Fibroblast of skin of back (primary cell): ENCODE results near the gene FAM209B.

Experiments
- DNase-seq: peaks from one replicate; pipeline ENCODE4 v3.0.0-alpha.2; 2013

Gene FAM209B

GRCh38 chr20:56540415-56540814 is 7.4 kb downstream of the FAM209B start:
- peak; percentile 28 for DNase-seq

GRCh38 chr20:56542489-56543030 is 9.5 kb downstream of the FAM209B start:
- DNase-seq: no peak

DNA sequence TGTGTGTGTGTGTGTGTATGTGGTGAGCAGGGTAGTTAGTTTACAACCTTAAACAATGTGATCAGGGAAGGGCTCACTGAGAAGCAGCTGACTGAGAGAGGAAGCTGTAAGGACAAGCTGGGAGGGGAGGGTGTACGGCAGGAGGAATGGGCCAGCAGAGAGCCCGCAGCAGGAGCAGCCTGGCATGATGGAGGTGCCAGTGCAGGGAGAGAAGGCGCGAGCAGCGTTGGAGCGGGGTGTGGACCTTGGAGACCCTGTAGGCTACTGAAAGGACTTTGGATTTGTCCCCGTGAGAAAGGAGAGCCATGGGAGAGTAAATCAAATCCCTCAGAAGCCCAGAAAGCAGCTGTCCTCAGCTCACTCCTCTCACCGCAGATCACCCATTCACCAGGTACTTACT is 18.5 kb downstream of the FAM209B start:
- DNase-seq: no peak

DNA sequence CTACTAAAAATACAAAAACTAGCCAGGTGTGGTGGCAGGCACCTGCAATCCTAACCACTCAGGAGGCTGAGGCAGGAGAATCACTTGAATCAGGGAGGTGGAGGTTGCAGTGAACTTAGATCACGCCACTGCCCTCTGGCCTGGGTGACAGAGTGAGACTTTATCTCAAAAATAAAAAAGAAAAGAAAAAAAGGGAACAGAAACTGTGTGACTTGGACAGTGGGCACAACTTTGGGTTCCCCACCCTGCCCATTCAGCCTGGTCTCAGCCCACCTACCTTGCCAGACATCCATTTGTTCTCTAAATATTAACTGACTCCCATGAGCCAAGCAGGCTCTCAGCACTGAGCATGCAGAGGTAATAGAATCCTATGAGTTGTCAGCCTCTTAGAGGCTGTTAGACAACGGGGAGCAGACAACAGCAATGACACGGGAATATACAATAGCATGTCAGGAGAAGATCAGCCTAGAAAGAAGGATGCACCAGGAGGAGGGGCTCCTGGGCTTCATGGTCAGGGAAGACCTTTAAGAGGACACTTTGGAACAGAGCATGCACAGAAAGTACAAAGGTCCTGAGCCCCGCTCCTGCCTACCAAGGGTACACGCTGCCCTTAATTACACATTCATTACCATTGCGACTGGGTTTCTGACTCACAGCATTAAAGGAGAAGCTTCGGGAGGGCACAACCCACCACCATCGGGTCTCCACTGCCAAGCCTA is 20.0 kb downstream of the FAM209B start:
- DNase-seq: no peak

DNA sequence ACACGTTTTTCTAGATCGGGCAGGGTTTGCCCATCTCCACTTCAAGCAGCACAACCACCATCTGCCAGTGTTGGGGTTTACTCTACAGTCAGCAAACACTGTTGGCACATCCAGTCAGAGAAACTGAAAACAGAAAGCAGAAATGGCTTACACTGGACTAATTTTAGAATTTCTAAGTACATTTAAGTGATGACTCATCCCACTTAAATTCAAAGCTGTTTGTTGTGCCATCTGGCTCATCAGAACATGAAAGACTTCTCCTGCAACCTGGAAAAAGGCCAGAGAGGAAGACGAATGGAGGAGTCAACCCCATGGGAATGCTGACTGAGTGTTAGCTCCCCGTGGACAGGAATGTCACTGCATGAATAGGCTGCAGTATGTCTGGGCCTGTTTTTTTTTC is 21.8 kb downstream of the FAM209B start:
- DNase-seq: peak; percentile 97

GRCh38 chr20:56558968-56559367 is 25.9 kb downstream of the FAM209B start:
- DNase-seq: no peak

GRCh38 chr20:56564526-56564925 is 31.5 kb downstream of the FAM209B start:
- DNase-seq: peak; percentile 9

- no peak for DNase-seq
Observed at GRCh38 chr20:56565511-56565910, 32.5 kb downstream of the FAM209B start.

DNA sequence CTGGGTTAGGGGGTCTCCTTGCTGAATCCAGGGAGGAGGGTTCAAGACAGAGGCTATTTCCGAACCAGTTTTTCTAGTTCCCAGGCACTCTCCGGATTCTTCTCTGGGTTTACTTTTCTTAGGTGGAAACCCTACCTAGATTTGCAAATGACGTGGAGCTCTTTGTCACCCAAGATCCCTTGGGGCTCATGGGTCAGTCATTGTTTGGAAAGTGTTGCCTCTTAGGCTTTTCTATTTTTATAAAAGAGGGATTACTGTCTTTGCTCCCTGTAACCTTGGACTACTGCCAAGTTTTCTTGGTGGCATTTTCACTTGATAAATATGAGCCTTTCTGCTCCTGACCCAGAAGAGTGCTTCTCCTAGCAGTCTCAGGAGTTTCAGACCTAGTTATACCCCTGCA is 33.6 kb downstream of the FAM209B start:
- peak; percentile 15 for DNase-seq

DNA sequence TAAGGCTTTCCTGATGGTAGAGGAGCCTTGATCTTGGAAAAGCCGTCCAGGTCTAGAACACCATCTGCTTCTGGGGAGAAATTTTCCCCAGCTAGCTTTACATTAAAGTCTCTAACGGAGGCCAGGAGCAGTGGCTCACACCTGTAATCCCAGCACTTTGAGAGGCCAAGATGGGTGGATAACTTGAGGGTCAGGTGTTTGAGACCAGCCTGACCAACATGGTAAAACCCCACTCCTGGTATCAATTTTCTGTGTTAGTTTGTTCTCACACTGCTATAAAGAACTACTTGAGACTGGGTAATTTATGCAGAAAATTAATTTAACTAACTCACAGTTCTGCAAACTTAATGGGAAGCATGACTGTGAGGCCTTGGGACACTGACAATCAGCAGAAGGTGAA is 37.8 kb downstream of the FAM209B start:
- DNase-seq: no peak

- DNase-seq: no peak
Observed at GRCh38 chr20:56572172-56572571, 39.1 kb downstream of the FAM209B start.

DNA sequence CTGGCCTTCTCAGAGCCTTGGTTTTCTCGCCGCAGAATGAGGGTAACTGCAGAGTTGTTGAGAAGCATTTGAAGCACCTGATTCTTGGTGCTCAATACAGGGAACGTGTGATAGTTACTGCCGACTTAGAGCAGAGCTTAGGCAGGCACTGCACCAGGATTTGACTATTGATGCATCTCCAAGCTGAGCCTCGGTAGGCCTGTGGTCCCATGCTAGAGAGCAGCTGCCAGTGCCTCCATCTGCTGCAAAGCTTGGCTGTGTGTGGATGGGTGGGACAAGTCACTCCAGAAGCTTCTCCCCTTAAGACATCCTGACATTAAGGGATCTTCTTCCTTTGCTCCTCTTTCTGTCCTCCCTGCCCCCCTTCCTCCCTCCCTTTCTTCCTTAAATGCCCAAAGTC is 40.9 kb downstream of the FAM209B start:
- DNase-seq: no peak

DNA sequence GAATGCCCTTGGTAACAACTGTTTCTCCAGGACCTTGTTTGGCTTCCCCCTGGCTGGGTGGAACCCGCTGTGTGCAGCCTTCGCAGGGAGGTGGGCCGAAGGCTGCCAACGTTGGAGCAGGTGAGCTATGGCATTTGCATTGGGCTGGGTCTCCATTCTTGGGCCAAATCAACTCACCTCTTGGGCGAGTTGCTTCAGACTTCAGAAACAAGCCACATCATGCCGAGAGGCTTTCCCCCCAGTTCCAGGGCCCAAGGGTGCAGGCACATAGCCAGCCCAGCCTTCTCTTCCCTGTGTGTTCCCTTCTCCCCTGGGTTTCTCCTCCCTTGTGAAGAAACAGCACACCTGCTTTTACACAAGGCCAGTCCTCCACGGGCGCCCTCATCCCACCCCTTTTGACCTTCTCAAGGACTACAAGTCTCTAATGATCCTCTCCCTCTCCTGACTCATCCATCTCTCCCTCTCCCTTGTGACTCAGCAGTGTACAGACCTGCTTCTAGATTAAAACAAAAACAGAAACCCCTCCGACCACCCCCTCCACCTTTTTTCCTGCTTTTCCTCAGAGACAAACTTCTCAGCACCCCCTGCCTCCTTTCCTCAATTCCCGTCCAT is 41.6 kb downstream of the FAM209B start:
- DNase-seq: no peak

DNA sequence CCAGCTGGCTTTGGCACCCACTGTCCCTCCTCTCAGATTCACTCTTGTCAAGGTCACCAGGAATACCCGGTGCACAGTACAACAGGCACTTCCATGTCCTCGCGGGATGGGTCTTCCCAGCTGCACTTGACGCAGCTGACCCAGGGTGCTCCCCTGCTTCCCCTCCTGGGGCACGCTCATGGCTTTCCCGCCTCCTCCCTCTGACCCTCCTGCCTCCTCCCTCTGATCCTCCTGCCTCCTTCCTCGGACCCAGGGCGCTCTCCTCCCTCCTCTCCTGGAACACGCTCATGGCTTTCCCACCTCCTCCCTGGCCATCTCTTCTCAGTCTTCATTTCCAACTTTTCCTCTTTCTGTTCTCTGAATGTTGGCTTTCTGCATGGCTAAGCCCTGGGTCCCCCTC is 42.1 kb downstream of the FAM209B start:
- no peak for DNase-seq

DNA sequence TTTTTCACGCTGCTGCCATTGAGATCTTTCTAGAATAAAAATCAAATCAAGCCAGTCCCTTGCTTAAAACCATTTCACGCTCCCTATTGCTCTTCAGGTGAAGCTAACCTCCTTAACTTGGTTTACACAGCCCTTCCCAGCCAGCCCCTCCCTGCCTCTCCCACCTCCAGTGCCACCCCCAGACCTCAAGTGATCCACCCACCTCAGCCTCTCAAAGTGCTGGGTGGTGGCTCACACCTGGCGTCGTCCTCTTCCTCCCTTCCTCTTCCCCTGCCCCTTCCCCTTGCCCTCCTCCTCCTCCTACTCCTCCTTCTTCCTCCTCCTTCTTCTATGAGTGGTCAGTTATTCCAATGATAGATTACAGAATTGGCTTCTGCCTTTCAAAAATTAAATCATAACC is 42.9 kb downstream of the FAM209B start:
- DNase-seq: no peak

- DNase-seq: no peak
Observed at GRCh38 chr20:56579301-56579710, 46.3 kb downstream of the FAM209B start.

- no peak for DNase-seq
Observed at GRCh38 chr20:56580226-56580625, 47.2 kb downstream of the FAM209B start.

- DNase-seq: no peak
Observed at GRCh38 chr20:56581701-56582100, 48.7 kb downstream of the FAM209B start.

DNA sequence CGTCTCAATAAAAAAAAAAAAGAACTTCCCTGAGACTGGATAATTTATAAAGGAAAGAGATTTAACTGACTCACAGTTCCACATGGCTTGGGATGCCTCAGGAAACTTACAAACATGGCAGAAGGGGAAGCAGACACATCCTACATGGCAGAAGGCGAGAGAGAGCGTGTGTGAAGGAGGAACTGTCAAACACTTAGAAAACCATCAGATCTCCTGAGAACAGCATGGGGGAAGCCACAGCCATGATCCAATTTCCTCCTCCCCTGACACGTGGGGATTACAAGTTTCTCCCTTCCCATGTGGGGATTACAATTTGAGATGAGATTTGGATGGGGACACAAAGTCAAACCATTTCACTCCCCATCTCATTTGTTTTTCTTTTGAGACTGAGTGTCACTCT is 49.5 kb downstream of the FAM209B start:
- DNase-seq: no peak

DNA sequence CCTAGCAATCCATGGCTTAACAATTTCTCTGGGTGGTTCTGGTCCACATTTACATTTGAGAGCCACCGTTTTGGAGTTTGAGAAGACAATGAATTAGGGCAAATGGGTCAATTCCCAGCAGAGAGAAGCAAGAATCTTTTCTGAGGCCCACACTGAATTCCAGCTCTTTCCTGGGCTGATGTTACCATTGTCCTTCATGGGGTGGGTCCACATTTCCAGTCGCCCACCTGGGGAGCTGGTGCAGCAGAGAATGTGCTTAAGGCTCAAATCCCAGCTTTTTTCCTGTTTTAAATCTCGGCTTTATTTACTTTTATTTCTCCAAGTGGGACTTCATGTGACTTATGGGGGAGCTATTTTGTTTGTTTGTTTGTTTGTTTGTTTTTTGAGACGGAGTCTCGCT is 51.9 kb downstream of the FAM209B start:
- no peak for DNase-seq
